Brain microvascular endothelial cell (primary cell): ENCODE data around the gene CSTF2T.

Experiments
- DNase-seq: peaks from one replicate; pipeline ENCODE4 v3.0.0-alpha.2; 2020
- H3K27ac ChIP-seq: fragments of 250-450 bp; sonication (Bioruptor Pico); 2 replicates; pipeline ENCODE4 v1.5.1; 2020; ENCODE audit warnings: mild to moderate bottlenecking, moderate library complexity
- H3K27me3 ChIP-seq: fragments of 250-450 bp; sonication (Bioruptor Pico); replicated peaks from 2 replicates; pipeline ENCODE4 v1.5.1; 2020; ENCODE audit warnings: mild to moderate bottlenecking
- H3K36me3 ChIP-seq: fragments of 250-450 bp; sonication (Bioruptor Pico); replicated peaks from 2 replicates; pipeline ENCODE4 v1.5.1; 2020; ENCODE audit warnings: mild to moderate bottlenecking
- H3K4me3 ChIP-seq: 2 replicates; pipeline ENCODE4 v1.5.1; 2011; ENCODE audit warnings: low read depth, mild to moderate bottlenecking, control low read depth, low read length, moderate library complexity
- CTCF ChIP-seq: IDR thresholded peaks from 2 replicates; pipeline ENCODE4 v1.5.1; 2011; ENCODE audit warnings: low read depth, mild to moderate bottlenecking, moderate library complexity, low read length, control low read depth, inconsistent platforms; ENCODE audit errors: missing control alignments
- in situ Hi-C: cut with HindIII; loops from 2 replicates; pipeline ENCODE4 v1.10.0; 2017; ENCODE audit warnings: low sequenced_read_pairs, low pct_ligation_motif_present

Gene CSTF2T

GRCh38 chr10:51743146-51743545, 43.8 kb upstream of the CSTF2T start:
- DNase-seq, result no peak
- H3K27ac ChIP-seq, result no peak overlapping the region
- H3K36me3 ChIP-seq, result no peaks in the 10 kb centered on the region
- TF ChIP-seq CTCF, result no peak
- no peaks in the 10 kb centered on the region for H3K27me3 ChIP-seq
- H3K4me3 ChIP-seq, result no peak overlapping the region
- in situ Hi-C loops, result no loop called here

GRCh38 chr10:51733057-51733456, 33.7 kb upstream of the CSTF2T start:
- no peaks in the 10 kb centered on the region for H3K36me3 ChIP-seq
- no peak for TF ChIP-seq CTCF
- peak; percentile 9 for DNase-seq
- H3K27me3 ChIP-seq, result no peaks in the 10 kb centered on the region
- in situ Hi-C loops, result no loop called here
- H3K27ac ChIP-seq, result no peak overlapping the region
- no peak overlapping the region for H3K4me3 ChIP-seq

GRCh38 chr10:51729822-51730555, 30.6 kb upstream of the CSTF2T start:
- no peak for DNase-seq
- Histone ChIP-seq H3K36me3 (no peaks in the 10 kb centered on the region), H3K27me3 (no peaks in the 10 kb centered on the region), H3K4me3 (no peak overlapping the region), H3K27ac (no peak overlapping the region)
- in situ Hi-C loops, result no loop called here
- no peak for TF ChIP-seq CTCF

GRCh38 chr10:51724038-51724437, 24.6 kb upstream of the CSTF2T start:
- TF ChIP-seq CTCF, result no peak
- no peaks in the 10 kb centered on the region for H3K36me3 ChIP-seq
- in situ Hi-C loops, result no loop called here
- H3K27me3 ChIP-seq, result no peaks in the 10 kb centered on the region
- no peak overlapping the region for H3K27ac ChIP-seq
- DNase-seq, result no peak
- H3K4me3 ChIP-seq, result no peak overlapping the region

GRCh38 chr10:51718804-51719291, 19.5 kb upstream of the CSTF2T start:
- DNase-seq, result peak; percentile 28
- in situ Hi-C loops, result no loop called here
- Histone ChIP-seq H3K36me3 (no peaks in the 10 kb centered on the region), H3K27me3 (no peaks in the 10 kb centered on the region), H3K4me3 (no peak overlapping the region), H3K27ac (no peak overlapping the region)
- TF ChIP-seq CTCF, result no peak

GRCh38 chr10:51716981-51717380, 17.6 kb upstream of the CSTF2T start:
- Histone ChIP-seq H3K27me3 (no peaks in the 10 kb centered on the region), H3K36me3 (no peaks in the 10 kb centered on the region), H3K4me3 (no peak overlapping the region), H3K27ac (no peak overlapping the region)
- TF ChIP-seq CTCF, result no peak
- in situ Hi-C loops, result no loop called here
- DNase-seq, result no peak
